ENCODE results near the gene PRCD.

Gene PRCD, protein sequence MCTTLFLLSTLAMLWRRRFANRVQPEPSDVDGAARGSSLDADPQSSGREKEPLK

DNA sequence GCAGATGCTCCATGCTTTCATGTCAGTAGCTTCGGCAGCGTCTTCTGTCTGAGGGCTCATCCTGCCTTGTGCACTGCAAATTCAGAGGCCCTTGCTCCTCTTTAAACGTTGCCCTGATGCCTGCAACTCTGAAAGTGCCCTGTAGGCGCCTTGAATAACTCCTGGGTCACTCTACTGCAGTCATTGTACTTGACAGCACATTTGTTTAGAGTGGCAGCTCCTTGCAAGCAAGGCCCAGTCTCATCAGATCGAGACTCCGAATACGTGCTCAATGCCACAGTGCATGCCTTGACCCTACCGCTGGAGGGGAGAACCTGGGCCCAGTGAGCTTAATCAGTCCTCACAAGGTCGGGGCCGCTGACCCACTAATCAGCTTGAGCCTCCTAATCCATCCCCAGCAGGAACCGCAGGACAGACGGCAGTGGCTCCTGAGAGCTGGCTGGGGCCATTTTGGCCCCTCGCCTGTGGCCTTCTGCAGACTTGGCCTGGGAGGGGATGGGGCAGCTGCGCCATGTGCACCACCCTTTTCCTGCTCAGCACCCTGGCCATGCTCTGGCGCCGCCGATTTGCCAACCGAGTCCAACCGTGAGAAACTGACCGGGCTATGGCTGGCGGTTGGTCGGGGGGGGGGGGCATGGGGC is at the start of gene PRCD:
TSS of gene PRCD (plus strand) at position 414 of the 641 bp plus-strand sequence. CDS start at position 512, 98 bp downstream.
- TF ChIP-seq, protein P1, sequence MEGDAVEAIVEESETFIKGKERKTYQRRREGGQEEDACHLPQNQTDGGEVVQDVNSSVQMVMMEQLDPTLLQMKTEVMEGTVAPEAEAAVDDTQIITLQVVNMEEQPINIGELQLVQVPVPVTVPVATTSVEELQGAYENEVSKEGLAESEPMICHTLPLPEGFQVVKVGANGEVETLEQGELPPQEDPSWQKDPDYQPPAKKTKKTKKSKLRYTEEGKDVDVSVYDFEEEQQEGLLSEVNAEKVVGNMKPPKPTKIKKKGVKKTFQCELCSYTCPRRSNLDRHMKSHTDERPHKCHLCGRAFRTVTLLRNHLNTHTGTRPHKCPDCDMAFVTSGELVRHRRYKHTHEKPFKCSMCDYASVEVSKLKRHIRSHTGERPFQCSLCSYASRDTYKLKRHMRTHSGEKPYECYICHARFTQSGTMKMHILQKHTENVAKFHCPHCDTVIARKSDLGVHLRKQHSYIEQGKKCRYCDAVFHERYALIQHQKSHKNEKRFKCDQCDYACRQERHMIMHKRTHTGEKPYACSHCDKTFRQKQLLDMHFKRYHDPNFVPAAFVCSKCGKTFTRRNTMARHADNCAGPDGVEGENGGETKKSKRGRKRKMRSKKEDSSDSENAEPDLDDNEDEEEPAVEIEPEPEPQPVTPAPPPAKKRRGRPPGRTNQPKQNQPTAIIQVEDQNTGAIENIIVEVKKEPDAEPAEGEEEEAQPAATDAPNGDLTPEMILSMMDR (IDR thresholded peaks at IDR 0.05) = no peak

DNA sequence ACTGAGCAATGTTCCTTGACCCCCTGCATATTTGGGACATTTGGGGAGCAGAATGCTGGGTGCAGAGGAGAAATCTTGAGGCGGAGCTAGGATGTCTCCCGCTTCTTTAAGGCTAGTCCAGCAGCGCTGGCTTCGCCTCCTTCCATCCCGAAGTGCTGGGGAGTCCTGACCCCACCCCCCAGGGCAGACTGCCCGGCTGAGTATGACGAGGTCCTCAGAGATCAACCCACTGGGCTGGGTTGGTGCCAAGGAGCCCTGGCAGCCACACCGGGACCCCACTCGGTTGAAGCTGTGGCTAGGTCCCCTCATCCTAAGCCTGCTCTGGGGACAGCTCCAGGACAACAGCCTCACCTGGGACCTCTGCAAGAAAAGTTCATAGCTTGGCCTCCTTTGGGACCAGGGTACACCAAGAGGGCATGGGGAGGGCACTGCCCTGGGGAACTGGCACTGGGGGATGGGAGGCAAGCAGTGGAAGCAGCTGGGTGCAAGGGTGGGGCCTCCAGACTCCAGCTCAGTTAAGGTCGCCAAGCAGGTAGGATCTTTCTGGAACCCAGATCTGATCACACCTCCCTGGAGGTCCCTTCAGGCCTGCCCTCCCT is 49.6 kb upstream of the PRCD start:
- TF ChIP-seq, protein P1 (IDR thresholded peaks at IDR 0.05) = no peak

DNA sequence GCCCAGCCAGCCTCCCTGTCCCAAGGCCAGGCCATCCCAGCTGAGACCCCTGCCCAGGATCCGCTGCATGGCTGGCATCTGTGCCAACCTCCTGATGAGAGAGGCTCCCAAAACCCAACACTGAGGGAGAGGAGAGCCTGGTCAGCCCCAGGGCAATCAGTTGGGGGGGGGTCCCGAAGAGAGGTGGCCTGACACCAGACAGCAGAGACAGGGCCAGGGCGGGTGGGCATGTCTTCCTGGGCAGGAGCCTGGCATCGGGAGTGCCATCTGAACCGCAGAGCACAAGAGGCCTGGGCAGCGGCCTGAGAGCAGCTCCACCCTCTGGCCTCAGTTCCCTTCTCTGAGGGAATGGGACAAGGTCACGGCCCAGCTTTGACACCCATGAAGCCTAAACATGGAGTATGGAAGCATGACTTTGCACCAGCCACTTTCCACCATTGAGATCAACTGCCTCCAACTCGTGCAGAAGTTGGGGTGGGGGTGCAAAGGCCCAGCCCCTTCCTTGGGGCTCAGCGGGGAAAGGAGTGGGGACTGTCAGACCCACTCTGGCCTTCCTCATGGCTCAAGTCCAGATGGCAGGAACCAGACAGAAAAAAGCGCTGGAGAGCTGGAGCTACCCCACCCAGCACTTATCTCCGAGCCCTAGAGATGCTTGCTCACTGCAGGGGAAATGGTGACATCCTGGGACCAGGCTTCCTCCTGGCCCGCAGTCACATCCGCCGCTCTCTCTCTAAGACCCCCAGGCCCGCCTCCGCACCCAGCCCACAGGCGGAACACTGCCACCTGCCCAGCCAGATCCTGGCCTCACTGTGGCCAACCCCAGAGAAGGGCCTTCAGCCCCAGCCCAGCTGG is 48.3 kb upstream of the PRCD start:
- TF ChIP-seq, protein P1 (IDR thresholded peaks at IDR 0.05) = no peak

DNA sequence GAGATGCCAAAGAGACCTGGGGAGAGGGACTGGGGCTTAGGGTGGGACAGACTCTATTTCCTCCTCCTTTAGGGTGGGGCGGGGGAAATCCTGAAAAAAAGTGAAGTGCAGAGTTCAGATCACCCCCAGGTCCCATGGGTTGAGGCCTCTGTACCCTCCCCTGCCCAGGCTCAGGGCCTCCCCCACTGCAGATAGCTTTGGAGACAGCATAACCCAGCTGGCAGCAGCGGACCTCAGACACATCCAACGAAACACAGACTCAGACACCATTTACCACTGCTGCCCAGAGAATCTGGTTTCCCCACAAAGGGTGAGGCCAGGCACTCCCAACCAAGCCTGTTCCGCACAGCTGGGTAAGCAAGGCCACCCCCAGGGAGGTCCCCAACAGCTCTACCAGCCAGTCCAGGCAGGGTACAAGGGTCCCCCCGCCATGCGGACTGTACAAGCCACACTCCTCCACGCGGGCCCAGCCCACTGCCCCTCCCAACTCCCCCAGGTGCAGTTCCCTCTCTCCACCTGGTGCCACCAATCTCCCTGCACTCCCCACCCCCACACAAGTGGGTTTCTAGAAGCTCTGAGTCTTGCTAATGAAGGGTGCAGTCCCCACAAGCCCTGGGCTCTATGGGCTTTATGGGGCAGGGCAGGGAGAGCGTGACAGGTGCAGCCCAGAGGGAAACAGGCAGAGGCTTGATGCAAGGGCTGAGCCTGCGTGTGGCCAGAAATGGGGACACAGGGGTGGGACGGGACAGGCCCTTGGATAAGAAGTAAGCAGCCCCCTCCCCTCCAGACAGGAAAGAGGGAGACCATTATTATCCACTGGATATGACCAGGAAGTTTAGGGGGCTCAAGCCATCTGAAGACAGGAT is 47.5 kb upstream of the PRCD start:
- TF ChIP-seq, protein P1 (IDR thresholded peaks at IDR 0.05) = no peak

DNA sequence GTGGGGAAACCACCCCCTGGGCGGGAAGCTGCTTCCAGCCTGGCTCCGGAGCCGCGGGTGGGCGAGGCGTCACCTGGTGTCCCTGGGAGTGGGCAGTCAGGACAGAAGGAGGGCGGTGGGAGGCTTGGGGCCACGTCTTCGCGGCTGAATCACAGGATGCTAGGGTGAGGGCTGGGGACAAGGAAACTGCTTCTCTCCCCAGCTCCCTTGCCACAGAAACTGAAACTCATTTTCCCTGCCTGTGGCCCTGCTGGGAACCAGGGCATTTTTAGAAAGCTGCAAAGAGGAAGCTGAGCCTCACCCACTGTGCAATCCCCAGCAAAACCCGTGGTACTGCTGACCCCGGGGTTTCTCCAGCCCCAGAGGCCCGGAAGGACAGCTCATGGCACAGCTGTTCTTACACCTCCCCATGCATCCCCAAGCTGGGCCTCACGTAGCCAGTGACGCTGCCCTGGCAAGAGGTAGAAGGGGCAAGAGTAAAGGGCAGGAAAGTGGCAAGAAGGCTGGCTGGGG is 46.8 kb upstream of the PRCD start:
- TF ChIP-seq, protein P1 (IDR thresholded peaks at IDR 0.05) = no peak

DNA sequence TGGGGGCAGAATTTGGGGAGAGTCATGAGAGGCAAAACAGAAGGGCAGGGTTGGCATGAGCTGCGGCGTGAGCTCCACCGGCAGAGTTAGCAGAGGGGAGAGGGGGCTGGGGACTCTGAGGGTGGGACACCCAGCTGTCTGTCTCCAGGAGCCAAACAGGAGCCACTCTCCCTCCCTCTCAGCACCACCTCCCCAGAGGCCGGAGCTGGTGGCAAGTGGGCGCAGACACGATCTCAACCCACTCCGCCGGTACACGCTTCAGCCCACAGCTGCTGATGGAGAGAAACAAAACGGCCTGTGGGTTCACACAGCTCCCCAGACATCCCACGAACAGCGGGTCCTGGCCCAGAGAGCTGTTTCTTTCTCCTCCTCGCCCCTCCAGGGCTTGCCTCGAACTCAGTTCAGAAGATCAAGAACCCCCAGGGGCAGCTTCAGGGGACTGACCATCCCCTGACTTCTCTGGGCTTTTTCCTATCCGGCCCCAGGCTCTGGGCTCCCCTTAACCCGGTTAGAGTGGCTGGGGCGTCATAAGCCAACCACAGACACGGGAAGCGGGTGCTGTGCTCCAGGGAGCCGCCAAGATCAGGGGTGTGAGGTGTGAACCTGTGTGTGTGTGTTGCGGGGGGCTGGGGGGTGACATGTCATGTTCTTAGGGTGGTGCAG is 46.2 kb upstream of the PRCD start:
- TF ChIP-seq, protein P1 (IDR thresholded peaks at IDR 0.05) = no peak
